ENCODE data around the gene MALL.
"Not testable (repeated sequence)": the region's sequence is repeated elsewhere in the genome, so short reads cannot be mapped to it uniquely, and the experiment has no call there.

DNA sequence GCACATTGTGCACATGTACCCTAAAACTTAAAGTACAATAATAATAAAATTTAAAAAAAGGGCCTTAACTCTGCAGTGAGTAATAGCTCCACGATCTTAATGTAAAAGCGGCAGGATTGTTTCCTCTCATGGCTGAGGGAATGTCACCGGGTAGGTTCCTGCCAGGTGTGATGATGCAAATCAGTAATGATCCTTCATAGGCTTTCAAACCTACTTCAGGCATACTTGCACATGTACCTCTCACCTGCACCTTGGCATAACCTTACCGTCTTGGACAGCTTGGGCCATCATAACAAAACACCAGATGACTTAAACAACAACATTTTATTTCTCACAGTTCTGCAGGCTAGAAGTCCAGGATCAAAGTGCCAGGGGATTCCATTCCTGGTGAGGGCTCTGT is 39.7 kb downstream of the MALL start:
- TF ChIP-seq MYC (IDR thresholded peaks at IDR 0.05; ENCODE audit: borderline replicate concordance, low read length); EP300 (IDR thresholded peaks at IDR 0.05): not testable (repeated sequence)
- TF ChIP-seq, protein P1, sequence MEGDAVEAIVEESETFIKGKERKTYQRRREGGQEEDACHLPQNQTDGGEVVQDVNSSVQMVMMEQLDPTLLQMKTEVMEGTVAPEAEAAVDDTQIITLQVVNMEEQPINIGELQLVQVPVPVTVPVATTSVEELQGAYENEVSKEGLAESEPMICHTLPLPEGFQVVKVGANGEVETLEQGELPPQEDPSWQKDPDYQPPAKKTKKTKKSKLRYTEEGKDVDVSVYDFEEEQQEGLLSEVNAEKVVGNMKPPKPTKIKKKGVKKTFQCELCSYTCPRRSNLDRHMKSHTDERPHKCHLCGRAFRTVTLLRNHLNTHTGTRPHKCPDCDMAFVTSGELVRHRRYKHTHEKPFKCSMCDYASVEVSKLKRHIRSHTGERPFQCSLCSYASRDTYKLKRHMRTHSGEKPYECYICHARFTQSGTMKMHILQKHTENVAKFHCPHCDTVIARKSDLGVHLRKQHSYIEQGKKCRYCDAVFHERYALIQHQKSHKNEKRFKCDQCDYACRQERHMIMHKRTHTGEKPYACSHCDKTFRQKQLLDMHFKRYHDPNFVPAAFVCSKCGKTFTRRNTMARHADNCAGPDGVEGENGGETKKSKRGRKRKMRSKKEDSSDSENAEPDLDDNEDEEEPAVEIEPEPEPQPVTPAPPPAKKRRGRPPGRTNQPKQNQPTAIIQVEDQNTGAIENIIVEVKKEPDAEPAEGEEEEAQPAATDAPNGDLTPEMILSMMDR (IDR thresholded peaks at IDR 0.05) = not testable (repeated sequence)
- TF ChIP-seq, protein P2, sequence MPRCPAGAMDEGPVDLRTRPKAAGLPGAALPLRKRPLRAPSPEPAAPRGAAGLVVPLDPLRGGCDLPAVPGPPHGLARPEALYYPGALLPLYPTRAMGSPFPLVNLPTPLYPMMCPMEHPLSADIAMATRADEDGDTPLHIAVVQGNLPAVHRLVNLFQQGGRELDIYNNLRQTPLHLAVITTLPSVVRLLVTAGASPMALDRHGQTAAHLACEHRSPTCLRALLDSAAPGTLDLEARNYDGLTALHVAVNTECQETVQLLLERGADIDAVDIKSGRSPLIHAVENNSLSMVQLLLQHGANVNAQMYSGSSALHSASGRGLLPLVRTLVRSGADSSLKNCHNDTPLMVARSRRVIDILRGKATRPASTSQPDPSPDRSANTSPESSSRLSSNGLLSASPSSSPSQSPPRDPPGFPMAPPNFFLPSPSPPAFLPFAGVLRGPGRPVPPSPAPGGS (IDR thresholded peaks at IDR 0.05) = not testable (repeated sequence)
- TF ChIP-seq, protein P3, sequence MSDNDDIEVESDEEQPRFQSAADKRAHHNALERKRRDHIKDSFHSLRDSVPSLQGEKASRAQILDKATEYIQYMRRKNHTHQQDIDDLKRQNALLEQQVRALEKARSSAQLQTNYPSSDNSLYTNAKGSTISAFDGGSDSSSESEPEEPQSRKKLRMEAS (IDR thresholded peaks at IDR 0.05) = not testable (repeated sequence)

Measured in A549 (cell line).